Ovary (tissue), 9 donors: Measurements from ENCODE around the gene GULP1. TPM values are rescaled to one million over a fixed set of nuclear protein-coding genes. Genes with fewer than 3 reads are reported as not detected.

Experiments
- DNase-seq, 5 donors: peaks; one replicate each; pipeline ENCODE4 v3.0.0-alpha.2; 2019 to 2020
- H3K27ac ChIP-seq, 2 donors: fragments of 200-600 bp; one replicate each; pipeline versions ENCODE4 v1.5.1 to v1.8.0; 2019 to 2022
- H3K27me3 ChIP-seq: fragments of 200-600 bp; one replicate; pipeline ENCODE4 v1.8.0; 2022
- H3K36me3 ChIP-seq: fragments of 200-600 bp; sonication (generic); one replicate; pipeline ENCODE4 v1.5.1; 2019
- H3K4me1 ChIP-seq: one replicate; pipeline ENCODE4 v1.8.1; 2013; ENCODE audit warnings: mild to moderate bottlenecking, moderate library complexity; ENCODE audit not compliant: insufficient read depth
- H3K4me3 ChIP-seq: fragments of 200-600 bp; sonication (generic); one replicate; pipeline ENCODE4 v1.5.1; 2017
- H3K9me3 ChIP-seq, 2 donors: fragments of 200-600 bp in 1 of 2; sonication (generic) in 1 of 2; one replicate each; pipeline versions ENCODE4 v1.5.1 to v1.8.1; 2013 to 2019; ENCODE audit warnings: mild to moderate bottlenecking in 1 of 2, moderate library complexity in 1 of 2
- CTCF ChIP-seq, 3 donors: fragments of 450-650 bp in 2 of 3; fragments of 200-600 bp in 1 of 3; IDR thresholded peaks; one replicate each; pipeline versions ENCODE4 v1.5.1 to v1.8.0; 2016 to 2022; ENCODE audit warnings: antibody characterized with exemption in 3 of 3, mild to moderate bottlenecking in 1 of 3
- EP300 ChIP-seq: sonication (generic); formaldehyde crosslinking; IDR thresholded peaks from one replicate; pipeline ENCODE4 v1.6.1; 2017; ENCODE audit warnings: antibody characterized with exemption
- POLR2A ChIP-seq: fragments of 450-650 bp; IDR thresholded peaks from one replicate; pipeline ENCODE4 v1.6.1; 2017; ENCODE audit warnings: antibody characterized with exemption, mild to moderate bottlenecking, moderate library complexity
- WGBS, 3 donors: extraction: QIAGEN DNeasy Blood & Tissue Kit in 1 of 3; methylation state at CpG; one replicate each; pipeline versions ENCODE4 v1.1.5 to v1.1.7; 2013 to 2017; 5-methylcytosine and 5-hydroxymethylcytosine counted together
- intact Hi-C, 4 donors: fragments of 100-400 bp; cut with DNase I; formaldehyde crosslinking; loops; one replicate each; pipeline versions ENCODE4 v1.11.0 to v1.15.1; 2022 to 2023
- polyA plus RNA-seq, 2 donors: library from polyadenylated mRNA; stranded (reverse); fragments of 200-250 nt in 1 of 2; fragments of 350-450 nt in 1 of 2; fragmentation: Illumina TruSeq in 1 of 2; extraction: RNeasy Lipid Tissue Mini Kit (QIAGEN cat#74804) in 1 of 2; gene quantifications; one replicate each; pipeline ENCODE4 v1.2.3, GENCODE V29; 2013 to 2014
- total RNA-seq, 7 donors: library from RNA; depleted of rRNA in 2 of 7; stranded (reverse); fragments of >200 nt in 2 of 7; fragmentation: NEBNext Ultra II Directional in 3 of 7; extraction: Animal tissue kit (Norgen Biotek cat#: 25700) in 3 of 7; gene quantifications; one replicate each; pipeline versions ENCODE4 v1.1.0 to v1.2.4, GENCODE V29; 2016 to 2023
- donor health status: DM: no; HTN: no; CAD: no; lungs with moderate emphysema.
- donor health status: DM: no; HTN: no; CAD: no.
- donor health status: Bipolar disorder and iron deficiency.
- donor health status: DM: yes; HTN: yes; CAD: no.
- donor health status: DM: no; HTN: no; CAD: no.
- donor health status: DM: yes; HTN: yes; CAD: no.

Gene GULP1
- total and polyA plus RNA-seq, 9 donors = 22.3 to 57.7 (median 42.9) TPM

GRCh38 chr2:188503975-188504374 is 212.3 kb downstream of the GULP1 start:
- WGBS, 3 donors = 63 to 78% (median 63%) methylated on average over 1 of the region's 1 CpG
- no peaks in the 10 kb centered on the region for H3K4me1 ChIP-seq
- TF ChIP-seq EP300 = no peak
- no peak for TF ChIP-seq CTCF (IDR thresholded peaks at IDR 0.05)
- TF ChIP-seq POLR2A = no peak
- H3K4me3 ChIP-seq = no peak overlapping the region
- DNase-seq = no peak
- H3K36me3 ChIP-seq = no peaks in the 10 kb centered on the region
- intact Hi-C loops = loop anchor here in 2 of 4 donors (10.0 kb wide), 1 partner anchor 209 kb away; the partner anchor contains the start of gene GULP1 (in 2 of the 2)
- H3K27me3 ChIP-seq = no peaks in the 10 kb centered on the region
- H3K27ac ChIP-seq = no peak overlapping the region
- no peaks in the 10 kb centered on the region for H3K9me3 ChIP-seq

- TF ChIP-seq CTCF (IDR thresholded peaks at IDR 0.05) (no peak), EP300 (no peak), POLR2A (no peak)
- WGBS, 3 donors = 86 to 96% (median 94%) methylated on average over 1 of the region's 1 CpG
- no peak overlapping the region for H3K27ac ChIP-seq
Measured at GRCh38 chr2:188506843-188507242, 215.2 kb downstream of the GULP1 start.

DNA sequence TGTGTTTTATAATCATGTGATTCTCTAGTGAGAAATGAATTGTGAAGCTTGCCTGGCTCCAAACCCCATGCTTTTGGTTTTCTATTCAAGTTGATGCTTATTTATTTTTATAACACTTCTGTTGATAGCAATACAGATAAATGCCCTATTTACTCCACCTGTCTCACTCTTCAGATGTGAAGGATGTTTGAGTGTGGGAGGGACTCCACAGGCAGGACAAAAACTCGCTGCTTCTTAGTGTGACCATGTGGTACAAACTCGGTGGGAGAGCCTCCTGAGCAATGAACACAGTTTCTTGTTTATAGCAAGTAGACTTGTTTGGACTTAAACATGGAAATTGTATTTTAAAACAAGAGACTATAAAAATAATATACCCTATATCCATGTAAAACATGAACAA is 219.7 kb downstream of the GULP1 start:
- TF ChIP-seq EP300 = no peak
- TF ChIP-seq POLR2A = no peak
- TF ChIP-seq CTCF (IDR thresholded peaks at IDR 0.05) = no peak
- WGBS, 3 donors = 38 to 48% (median 46%) methylated on average over 2 of the region's 2 CpGs
- intact Hi-C loops = loop anchor here in 3 of 4 donors (10.0 kb wide), 3 partner anchors 217 to 1007 kb away; partner anchors contain the start of gene GULP1 (in 1 of the 3)
- H3K27ac ChIP-seq = no peak overlapping the region
- H3K4me3 ChIP-seq = no peak overlapping the region
- H3K36me3 ChIP-seq = no peaks in the 10 kb centered on the region
- H3K9me3 ChIP-seq = no peaks in the 10 kb centered on the region
- no peaks in the 10 kb centered on the region for H3K27me3 ChIP-seq
- DNase-seq = no peak
- no peaks in the 10 kb centered on the region for H3K4me1 ChIP-seq

More at GRCh38 chr2:188506843-188507242, 215.2 kb downstream of the GULP1 start:
- H3K36me3 ChIP-seq = no peaks in the 10 kb centered on the region
- no peaks in the 10 kb centered on the region for H3K4me1 ChIP-seq
- no peaks in the 10 kb centered on the region for H3K27me3 ChIP-seq
- H3K9me3 ChIP-seq = no peaks in the 10 kb centered on the region
- intact Hi-C loops = loop anchor here in 2 of 4 donors (10.0 kb wide), 1 partner anchor 212 kb away; the partner anchor contains the start of gene GULP1 (in 2 of the 2)
- no peak for DNase-seq
- H3K4me3 ChIP-seq = no peak overlapping the region

DNA sequence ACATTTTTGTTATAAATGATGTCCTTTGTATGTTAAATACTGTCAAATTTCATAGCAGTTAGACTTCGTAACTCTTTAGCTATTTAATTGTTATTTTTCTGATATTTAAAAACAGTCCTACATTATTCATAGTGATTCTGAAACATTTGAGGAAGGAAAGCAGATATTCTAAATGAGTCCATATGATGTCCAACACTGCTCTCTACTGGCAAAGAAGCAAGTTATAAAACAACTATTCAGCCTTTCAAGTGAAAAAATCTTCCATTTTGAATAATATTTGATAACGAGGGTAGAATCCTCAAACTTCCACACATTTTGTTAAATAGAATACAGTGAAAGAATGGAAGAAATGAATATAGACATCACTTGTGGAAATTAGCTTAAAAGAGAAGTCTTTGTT is 220.8 kb downstream of the GULP1 start:
- DNase-seq = no peak
- Histone ChIP-seq H3K36me3 (no peaks in the 10 kb centered on the region), H3K4me3 (no peak overlapping the region), H3K27me3 (no peaks in the 10 kb centered on the region), H3K4me1 (no peaks in the 10 kb centered on the region), H3K9me3 (no peaks in the 10 kb centered on the region), H3K27ac (no peak overlapping the region)
- TF ChIP-seq EP300 = no peak
- peak in 2 of 3 donors; percentile 44 to 52 for TF ChIP-seq CTCF (IDR thresholded peaks at IDR 0.05)
- TF ChIP-seq POLR2A = no peak
- 3 to 8% (median 3%) methylated on average over 2 of the region's 2 CpGs for WGBS, 3 donors
- intact Hi-C loops = loop anchor here in 3 of 4 donors (10.0 kb wide), 3 partner anchors 218 to 1008 kb away; partner anchors contain the start of gene GULP1 (in 1 of the 3)
